SK-N-SH treated with all-trans-retinoic acid at 6 μM for 48 hours (cell line): ENCODE measurements around the gene TMEM135.

Experiments used
- ARNTL ChIP-seq: fragments of 450-650 bp; formaldehyde crosslinking; IDR thresholded peaks from 2 replicates; pipeline ENCODE4 v1.5.0; 2020; ENCODE audit warnings: low read depth, mild to moderate bottlenecking, moderate library complexity, borderline replicate concordance
- BACH2 ChIP-seq: fragments of 250-450 bp; sonication (Bioruptor Pico); IDR thresholded peaks from 2 replicates; pipeline ENCODE4 v1.9.0; 2021; ENCODE audit warnings: mild to moderate bottlenecking, borderline replicate concordance
- CSDC2 ChIP-seq: fragments of 250-450 bp; sonication (Bioruptor Pico); IDR thresholded peaks from 2 replicates; pipeline ENCODE4 v1.5.0; 2020; ENCODE audit warnings: mild to moderate bottlenecking, moderate library complexity
- ESRRG ChIP-seq: fragments of 250-450 bp; sonication (Bioruptor Pico); IDR thresholded peaks from 2 replicates; pipeline ENCODE4 v1.6.1; 2021; ENCODE audit warnings: mild to moderate bottlenecking
- GLIS3 ChIP-seq: fragments of 250-450 bp; sonication (Bioruptor Pico); IDR thresholded peaks from 2 replicates; pipeline ENCODE4 v1.5.0; 2020; ENCODE audit warnings: mild to moderate bottlenecking, moderate library complexity
- PATZ1 ChIP-seq: fragments of 250-450 bp; sonication (Bioruptor Pico); IDR thresholded peaks from 2 replicates; pipeline ENCODE4 v1.8.0; 2020; ENCODE audit warnings: mild to moderate bottlenecking, moderate library complexity, borderline replicate concordance
- RARB ChIP-seq: fragments of 250-450 bp; sonication (Bioruptor Pico); IDR thresholded peaks from 2 replicates; pipeline ENCODE4 v1.8.0; 2021; ENCODE audit warnings: mild to moderate bottlenecking, moderate library complexity
- TCF4 ChIP-seq: fragments of 250-450 bp; sonication (Bioruptor Pico); IDR thresholded peaks from 2 replicates; pipeline ENCODE4 v1.8.0; 2021; ENCODE audit warnings: mild to moderate bottlenecking, moderate library complexity, borderline replicate concordance
- TOX ChIP-seq: fragments of 250-450 bp; sonication (Bioruptor Pico); IDR thresholded peaks from 2 replicates; pipeline ENCODE4 v1.8.0; 2021; ENCODE audit warnings: mild to moderate bottlenecking, moderate library complexity, borderline replicate concordance
- ZFP3 ChIP-seq: fragments of 250-450 bp; sonication (Bioruptor Pico); IDR thresholded peaks from 2 replicates; pipeline ENCODE4 v1.5.0; 2020; ENCODE audit warnings: mild to moderate bottlenecking, moderate library complexity
- ZFP30 ChIP-seq: fragments of 450-650 bp; formaldehyde crosslinking; IDR thresholded peaks from 2 replicates; pipeline ENCODE4 v1.5.0; 2022; ENCODE audit warnings: mild to moderate bottlenecking, moderate library complexity

DNA sequence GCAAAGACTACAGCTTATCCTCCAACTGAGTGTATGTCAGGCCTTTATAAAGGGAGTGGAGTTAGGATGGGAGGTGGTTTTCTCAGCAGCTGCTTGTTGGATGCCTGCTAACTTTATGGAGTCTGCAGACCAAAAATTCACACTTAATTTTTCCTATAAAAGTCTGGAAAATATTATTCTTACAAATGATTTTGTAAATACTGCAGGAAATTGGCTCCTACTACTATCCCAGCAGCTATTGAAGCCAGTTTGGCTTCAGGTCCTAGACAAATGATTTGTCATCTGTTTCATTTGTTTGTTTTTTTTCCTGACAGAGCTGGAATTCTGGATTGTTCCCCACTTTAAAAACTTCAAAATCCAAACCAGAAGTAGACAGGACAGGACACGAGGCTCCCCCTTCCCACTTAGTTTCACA lies 292.5 kb downstream of the TMEM135 start:
- no peak for TF ChIP-seq ESRRG (CRISPR knock-in tag)
- TF ChIP-seq ARNTL (CRISPR knock-in tag) = no peak
- TF ChIP-seq ZFP3 (CRISPR knock-in tag) = no peak
- no peak for TF ChIP-seq GLIS3
- TF ChIP-seq CSDC2 (CRISPR knock-in tag) = no peak
- TF ChIP-seq TCF4 (CRISPR knock-in tag) = no peak
- TF ChIP-seq ZFP30 (CRISPR knock-in tag) = no peak
- no peak for TF ChIP-seq RARB (CRISPR knock-in tag)
- TF ChIP-seq BACH2 (CRISPR knock-in tag) = no peak
- no peak for TF ChIP-seq PATZ1 (CRISPR knock-in tag)
- TF ChIP-seq TOX (CRISPR knock-in tag) = no peak
